GM19438 (cell line): ENCODE results near the gene TMEM176B.

Experiments used
- ATAC-seq: cut with Tn5 transposase; IDR thresholded peaks from one replicate; pipeline ENCODE4 v1.9.1; 2021; ENCODE audit warnings: low read depth; ENCODE audit not compliant: unreplicated experiment

Gene TMEM176B

DNA sequence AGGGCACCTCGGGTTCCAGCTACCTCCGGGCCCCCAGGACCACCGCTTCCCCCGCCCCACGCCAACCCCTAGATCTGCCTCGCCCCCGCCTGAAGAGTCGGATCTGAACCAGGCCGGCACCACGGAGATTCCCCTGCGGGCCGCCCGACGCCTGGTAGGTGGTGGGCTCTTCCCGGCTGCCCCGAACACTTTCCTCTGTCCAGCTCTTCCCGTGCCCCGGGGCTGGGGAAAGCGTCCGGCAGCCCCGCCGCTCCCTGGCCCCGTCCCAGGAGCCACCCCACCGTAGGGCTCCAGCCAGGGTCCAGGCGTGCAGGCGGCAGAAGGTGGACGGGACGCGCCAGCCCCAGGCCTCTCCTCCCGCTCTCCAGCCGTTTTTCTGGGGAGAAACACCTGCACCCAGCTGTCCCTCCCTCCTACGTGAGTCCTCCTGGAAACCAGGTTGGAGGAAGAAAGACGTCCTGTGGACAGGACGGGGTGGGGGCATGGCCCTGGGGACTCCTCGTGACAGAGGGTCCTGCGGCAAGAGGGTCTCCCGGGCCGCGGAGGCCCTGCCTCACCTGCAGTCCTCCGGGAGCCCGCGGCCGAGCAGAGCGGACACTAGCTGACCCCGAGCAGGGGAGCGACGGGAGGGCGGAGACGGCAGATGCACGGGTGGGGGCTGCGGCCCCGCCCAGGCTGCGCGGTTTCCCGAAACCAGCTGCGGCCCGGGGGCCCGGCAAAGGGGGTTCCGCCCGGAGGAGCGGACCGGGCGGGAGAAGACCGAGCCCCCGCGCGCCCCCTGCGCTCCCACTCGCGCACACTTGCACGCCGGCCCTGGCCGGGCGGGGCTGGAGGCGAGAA, at the start of gene TMEM176B:
Gene TMEM176B (minus strand): TSS at position 624 of the 840 bp plus-strand sequence. CDS start 3,795 bp downstream, outside the sequence.
- no peak for ATAC-seq

DNA sequence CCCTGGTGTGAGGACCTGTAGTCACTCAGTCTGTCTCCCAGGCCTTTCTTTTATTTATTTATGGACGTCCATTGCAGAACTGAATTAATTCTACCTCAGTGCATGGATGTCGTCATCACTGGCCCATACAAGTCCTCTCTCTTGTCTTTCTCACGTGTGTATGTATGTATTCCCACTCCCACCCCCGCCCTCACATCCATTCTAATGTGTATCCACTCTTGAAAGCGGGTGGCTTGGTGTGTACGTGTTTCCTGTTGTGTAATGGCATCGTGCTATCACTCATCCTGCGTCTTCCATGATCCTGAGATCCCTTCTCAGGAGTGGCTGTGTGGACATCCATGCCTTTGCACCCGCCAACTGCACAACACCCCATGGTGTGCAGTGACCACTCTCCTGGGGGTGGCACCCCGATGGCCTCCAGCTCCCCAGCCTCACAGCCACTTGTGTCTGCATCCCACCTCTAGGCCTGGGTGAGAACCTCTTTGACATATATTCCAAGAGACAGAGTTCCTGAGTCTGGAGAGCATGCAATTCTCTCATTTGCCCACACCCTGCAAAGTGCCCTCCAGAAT, 49.1 kb upstream of the TMEM176B start:
- ATAC-seq: no peak

DNA sequence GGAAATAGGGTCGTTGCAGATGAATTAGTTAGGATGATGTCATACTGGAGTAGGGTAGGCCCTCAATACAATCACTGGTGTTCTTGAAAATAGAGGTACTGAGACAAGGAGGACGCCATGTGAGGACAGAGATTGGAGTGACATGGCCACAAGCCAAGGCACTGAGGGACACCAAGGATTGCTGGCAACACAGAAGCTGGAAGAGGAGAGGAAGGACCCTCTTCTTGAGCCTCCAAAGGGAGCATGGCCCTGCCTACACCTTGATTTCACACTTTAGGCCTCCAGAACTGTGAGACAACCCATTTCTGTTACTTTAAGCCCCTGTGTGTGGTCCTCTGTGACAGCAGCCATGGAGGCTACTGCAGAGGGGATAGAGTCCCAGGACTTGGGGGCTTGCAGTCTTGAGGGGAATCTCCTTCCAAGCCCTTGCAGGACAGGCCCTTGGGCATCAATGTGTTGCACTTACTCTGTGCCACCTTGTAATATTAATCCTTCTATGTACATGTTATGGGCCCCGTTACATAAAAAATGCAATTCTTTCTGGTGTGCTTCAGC, 48.5 kb upstream of the TMEM176B start:
- ATAC-seq: no peak

DNA sequence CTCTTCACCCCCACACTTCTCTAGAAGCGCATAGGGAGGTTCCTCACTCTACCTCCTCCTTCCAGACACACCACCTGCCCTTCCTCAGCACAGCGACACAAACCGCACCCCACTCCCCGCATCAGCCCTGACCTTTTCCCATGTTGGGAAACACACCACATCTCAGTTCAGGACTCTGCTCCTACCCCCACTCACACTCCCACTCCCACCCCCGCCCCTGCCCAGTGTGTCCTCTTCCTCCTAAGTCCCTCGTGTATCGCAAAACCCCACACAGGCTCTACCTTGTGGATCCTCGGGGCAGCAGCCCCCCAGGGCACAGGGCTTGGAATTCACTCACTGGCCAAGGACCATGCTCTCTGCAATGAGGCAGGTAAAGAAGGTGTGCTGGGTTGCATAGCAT, 47.9 kb upstream of the TMEM176B start:
- ATAC-seq: no peak

GRCh38 chr7:150847536-150847935, 47.4 kb upstream of the TMEM176B start:
- ATAC-seq: no peak

- ATAC-seq: no peak
These were observed 46.3 kb upstream of the TMEM176B start for GRCh38 chr7:150846291-150847115.

DNA sequence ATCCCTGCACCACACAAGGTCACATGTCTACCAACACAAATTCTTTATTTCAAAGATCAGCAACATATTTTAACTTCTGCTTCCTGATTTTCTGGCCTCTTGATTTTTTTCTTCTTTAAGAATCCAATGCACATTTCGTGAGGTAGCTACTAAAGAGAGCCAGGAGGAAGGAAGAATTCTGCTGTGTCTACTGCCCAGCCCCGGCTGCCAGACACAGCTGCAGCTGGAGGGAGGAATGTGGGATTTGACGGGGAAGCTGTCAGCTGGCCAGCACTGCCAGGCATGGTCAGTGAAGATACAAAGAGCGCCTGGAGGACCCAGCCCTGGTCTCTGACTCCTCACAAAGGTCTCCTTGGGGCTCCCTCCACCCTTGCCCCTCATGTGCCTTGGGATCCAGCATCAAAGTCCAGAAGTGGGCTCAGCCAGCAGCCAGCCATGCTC, 45.3 kb upstream of the TMEM176B start:
- ATAC-seq: no peak

GRCh38 chr7:150842716-150843115, 42.6 kb upstream of the TMEM176B start:
- ATAC-seq: no peak

DNA sequence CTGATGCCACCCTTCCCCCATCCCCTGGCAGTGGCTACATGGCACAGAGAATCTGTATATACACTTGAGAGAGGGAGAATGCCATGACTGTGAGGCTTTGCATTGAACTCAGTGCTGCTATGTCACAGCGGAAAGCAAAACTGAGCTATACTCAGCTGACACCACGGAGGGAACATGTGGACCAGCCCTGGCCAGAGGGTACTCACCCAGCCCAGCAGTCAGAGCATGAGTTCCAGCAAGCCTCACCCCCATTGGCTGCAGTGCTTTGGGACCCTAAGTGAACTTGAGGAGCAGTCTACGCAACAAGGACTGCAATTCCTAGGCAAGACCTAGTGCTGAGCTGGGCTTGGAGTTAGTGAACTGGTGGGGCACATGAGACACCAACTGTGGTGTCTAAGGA, 41.9 kb upstream of the TMEM176B start:
- no peak for ATAC-seq

- no peak for ATAC-seq
These were observed 38.9 kb upstream of the TMEM176B start for GRCh38 chr7:150838965-150839650.

GRCh38 chr7:150835702-150836280, 35.6 kb upstream of the TMEM176B start:
- no peak for ATAC-seq

DNA sequence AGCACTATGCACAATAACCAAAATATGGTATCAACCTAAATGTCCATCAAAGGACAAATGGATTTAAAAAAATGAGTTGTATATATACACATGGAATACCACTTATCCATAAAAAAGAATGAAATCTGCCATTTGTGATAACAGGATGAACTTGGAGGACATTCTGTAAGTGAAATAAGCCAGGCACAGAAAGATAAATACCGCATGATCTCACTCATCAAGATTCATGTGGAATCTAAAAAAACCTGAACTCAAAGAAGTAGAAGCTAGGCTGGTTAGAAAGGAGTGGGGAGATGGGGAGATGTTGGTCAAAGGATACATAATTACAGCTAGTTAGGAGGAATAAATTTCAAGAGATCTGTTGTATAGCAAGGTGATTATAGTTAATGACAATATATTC, 34.9 kb upstream of the TMEM176B start:
- no peak for ATAC-seq

DNA sequence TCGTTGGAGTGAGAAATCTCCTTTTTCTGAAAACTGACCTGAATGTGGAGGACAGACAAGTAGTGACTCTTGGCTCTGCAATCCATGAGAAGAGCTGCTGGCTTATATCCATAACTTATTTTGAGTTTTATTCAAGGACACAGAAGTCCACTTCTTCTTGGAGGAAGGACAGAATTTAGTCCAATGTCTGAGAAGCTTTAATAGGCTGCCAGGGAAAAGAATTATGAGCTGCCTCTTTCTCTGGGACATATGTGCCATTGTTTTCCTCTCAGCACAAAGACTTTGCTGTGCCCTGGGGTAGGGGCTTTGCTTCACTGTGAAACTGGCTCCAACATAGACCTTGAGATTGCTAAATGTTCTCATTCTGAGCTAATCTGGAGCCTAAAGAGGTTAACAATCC, 31.7 kb upstream of the TMEM176B start:
- ATAC-seq: no peak

GRCh38 chr7:150830937-150831336, 30.8 kb upstream of the TMEM176B start:
- no peak for ATAC-seq

GRCh38 chr7:150829426-150829825, 29.3 kb upstream of the TMEM176B start:
- ATAC-seq: no peak

- ATAC-seq: no peak
These were observed 28.2 kb upstream of the TMEM176B start for GRCh38 chr7:150828384-150828783.

DNA sequence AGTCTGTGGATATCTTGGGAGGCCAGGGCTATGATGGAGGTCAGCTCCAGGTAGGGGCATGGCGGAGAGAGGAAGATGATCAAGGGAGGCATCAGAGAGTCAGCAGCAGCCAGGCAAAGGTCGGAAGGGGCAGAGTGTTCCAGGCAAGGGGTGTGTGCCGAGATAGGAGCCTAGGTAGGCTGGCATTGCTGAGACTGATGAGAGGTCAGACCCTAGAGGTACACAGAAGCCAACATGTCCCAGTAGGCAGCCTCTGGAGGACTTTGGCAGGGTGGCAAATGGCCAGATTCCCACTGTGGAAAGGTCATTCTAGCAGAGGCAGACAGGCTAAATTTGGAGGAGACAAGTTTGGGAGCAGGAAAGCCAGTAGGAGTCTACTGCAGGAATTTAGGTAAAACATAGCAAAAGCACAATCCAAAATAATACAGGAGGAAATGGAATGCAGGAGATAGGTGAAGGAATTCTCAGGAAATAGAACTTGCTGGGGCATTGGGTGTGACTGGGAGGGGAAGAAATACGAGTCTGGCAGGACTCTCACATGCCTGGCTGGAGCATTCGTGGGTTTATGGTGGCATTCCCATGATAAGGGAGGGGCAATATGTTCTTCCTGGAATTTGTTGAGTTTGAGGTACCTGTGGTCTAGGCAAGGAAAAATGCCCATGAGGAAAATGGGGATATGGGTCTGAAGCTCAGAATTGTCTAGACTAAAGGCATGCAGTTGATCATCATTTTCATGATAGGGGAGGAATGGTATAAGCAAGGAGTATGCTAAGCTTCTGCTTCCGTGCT, 26.1 kb upstream of the TMEM176B start:
- ATAC-seq: no peak

DNA sequence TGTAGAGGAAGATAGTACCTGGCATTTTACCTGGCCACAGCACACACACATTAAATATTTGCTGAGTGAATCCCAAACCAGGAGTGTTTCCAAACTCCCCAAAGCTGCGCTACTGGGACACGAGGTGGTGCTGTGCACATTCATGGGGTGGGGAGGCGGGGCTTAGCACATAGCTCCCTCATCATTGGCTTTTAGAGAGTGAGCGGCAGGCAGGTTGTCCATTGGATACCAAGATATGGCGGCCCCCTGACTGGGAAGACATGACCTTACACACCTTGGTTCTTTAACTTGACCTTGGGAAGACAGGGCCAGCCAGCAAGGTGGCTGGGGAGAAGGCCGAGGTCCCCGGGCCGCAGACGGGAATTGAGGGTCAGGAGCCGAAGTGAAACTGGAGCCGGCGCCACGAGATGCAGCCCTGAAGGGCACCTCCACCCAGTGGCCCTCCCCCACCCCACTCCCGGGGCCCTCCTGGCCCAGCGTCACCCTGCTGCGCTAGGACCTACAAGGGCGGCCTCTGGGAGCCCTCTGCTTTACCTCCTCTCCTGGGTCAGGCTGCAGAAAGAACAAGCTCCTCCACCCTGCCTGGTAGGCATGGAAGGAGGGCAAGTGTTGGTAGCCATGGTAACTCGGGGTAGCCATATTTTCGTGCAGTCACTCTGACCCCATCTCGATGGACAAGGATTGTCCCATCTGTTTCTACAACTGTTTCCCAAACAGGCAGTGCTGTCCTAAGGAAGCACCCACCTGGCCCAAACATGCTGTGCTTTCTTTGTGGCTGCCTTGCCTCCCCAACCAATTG, 24.4 kb upstream of the TMEM176B start:
- no peak for ATAC-seq
